Choroid plexus epithelial cell (primary cell): Measurements from ENCODE around the gene ZNF683.

Source experiments
- DNase-seq: peaks from one replicate; pipeline ENCODE4 v3.0.0-alpha.2; 2010; ENCODE audit warnings: low read depth
- H3K4me3 ChIP-seq: 2 replicates; pipeline ENCODE4 v1.5.1; 2011; ENCODE audit warnings: low read depth, mild to moderate bottlenecking, control low read depth, low read length, moderate library complexity
- TF ChIP-seq, protein P1 (sequence below): conservative IDR thresholded peaks from 2 replicates; pipeline ENCODE4 v1.5.1; 2011; ENCODE audit warnings: low read depth, mild to moderate bottlenecking, control low read depth, inconsistent platforms, low read length, moderate library complexity

The ZNF683 gene

DNA sequence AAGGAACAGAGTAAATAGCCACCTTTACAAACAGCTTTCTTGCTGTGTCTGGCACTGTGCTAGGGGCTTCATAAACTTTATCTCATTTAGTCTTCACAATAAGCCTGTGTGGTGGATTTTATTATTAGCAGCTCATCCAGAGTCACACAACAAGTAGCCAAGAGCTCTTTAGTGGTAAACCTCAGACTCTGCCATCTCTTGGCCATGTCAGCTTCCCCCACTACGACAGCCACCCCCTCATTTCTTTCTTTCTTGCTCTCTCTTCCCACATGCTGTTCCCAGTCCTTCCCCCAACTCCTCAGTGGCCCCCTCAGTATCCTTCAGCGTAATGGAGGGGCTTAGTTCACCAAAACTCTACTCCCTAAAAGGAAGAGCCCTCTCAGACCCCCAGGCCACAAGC lies 1.2 kb upstream of the ZNF683 start:
- TF ChIP-seq, protein P1, sequence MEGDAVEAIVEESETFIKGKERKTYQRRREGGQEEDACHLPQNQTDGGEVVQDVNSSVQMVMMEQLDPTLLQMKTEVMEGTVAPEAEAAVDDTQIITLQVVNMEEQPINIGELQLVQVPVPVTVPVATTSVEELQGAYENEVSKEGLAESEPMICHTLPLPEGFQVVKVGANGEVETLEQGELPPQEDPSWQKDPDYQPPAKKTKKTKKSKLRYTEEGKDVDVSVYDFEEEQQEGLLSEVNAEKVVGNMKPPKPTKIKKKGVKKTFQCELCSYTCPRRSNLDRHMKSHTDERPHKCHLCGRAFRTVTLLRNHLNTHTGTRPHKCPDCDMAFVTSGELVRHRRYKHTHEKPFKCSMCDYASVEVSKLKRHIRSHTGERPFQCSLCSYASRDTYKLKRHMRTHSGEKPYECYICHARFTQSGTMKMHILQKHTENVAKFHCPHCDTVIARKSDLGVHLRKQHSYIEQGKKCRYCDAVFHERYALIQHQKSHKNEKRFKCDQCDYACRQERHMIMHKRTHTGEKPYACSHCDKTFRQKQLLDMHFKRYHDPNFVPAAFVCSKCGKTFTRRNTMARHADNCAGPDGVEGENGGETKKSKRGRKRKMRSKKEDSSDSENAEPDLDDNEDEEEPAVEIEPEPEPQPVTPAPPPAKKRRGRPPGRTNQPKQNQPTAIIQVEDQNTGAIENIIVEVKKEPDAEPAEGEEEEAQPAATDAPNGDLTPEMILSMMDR, result no peak
- no peak for DNase-seq
- H3K4me3 ChIP-seq, result no peak overlapping the region

DNA sequence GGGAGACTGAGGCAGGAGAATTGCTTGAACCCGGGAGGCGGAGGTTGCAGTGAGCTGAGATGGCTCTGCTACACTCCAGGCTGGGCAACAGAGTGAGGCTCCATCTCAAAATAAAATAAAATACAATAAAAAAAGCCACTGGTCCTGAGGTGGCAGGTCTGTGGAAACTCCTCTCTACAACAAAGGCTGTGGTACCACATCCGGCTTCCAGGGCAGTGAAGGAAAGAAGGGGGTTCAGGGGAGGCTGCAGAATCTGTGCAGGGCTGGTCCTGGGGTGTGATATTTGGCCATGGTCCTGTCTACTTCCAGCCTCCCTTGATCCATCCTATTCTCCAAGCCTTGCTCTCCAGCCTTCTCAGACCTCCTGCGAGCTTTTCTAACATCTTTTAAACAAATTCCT lies 731 bp upstream of the ZNF683 start:
- no peak for DNase-seq
- no peak overlapping the region for H3K4me3 ChIP-seq
- TF ChIP-seq, protein P1, result no peak

DNA sequence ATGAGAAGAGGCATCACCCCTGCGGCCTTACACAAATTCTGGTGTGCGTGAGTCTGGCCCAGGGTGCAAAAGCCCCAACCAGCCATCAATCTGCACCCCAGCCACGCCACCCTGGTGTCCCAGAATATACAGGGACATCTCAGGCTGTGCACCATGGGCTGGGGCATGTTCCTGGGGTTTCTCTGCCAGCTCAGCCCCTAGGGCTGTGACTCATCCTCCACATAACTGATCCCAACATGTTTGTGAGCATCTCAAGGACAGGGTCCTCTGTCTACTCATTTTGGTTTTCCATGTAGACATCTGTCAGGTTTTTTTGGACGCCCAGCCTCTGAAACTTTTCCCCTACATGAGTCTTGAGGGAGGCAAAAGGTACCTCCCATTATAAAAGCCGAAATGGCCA lies 511 bp downstream of the ZNF683 start:
- DNase-seq, result no peak
- TF ChIP-seq, protein P1, result no peak
- H3K4me3 ChIP-seq, result no peak overlapping the region

DNA sequence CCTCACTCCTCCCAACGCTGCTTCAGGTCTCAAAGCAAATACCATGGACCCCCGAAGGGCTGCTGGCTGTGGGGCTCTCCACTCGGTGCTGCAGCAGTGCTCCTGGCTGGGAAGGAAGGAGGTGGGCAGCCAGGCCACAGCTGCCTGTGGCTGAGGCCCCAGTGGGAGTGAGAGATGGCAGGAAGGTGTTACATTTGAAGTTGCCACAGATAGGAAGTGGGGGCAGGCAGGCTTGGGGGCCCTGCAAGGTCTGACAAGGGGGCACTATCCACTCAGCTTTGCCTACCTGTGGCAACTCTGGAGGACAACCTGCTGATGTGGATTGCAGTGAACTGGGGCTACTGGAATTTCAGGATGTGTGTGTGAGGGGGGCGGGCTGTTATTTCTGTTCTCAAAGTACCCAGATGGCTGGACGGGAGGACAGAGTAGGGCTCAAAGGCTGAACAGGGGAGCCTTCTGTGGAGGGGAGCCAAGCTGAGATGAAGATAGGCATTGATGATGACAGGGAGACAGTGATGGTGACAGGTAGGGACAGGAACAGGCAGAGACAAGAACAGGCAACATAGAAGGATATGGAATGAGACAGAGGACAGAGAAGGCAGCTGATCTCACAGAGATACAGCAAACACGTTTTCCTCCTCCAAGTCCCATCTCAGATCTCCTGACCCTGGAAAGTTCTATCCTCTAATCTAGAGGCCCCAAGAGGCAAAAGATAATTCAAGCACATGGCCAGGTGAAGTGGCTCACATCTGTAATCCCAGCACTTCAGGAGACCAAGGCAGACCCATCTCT lies 1.8 kb downstream of the ZNF683 start:
- DNase-seq, result no peak
- H3K4me3 ChIP-seq, result no peak overlapping the region
- TF ChIP-seq, protein P1, result no peak

DNA sequence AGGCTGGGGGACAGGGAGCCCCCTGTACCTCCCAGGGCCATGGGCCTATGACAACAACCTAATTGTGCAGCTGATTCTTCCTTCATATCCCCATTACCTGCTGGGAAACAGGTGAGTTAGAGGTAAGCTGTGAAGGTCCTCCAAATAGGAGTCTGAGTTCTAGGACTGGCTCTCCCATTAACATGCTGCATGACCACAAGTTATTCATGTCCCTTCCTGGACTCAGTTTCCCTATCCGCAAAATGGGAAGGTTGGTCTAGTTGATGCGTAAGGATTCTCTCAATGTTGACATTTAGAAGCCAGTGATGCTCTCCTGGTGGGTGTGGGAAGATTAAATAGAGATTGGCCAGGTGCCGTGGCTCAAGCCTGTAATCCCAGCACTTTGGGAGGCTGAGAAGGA lies 4.1 kb downstream of the ZNF683 start:
- H3K4me3 ChIP-seq, result no peak overlapping the region
- no peak for DNase-seq
- TF ChIP-seq, protein P1, result no peak

DNA sequence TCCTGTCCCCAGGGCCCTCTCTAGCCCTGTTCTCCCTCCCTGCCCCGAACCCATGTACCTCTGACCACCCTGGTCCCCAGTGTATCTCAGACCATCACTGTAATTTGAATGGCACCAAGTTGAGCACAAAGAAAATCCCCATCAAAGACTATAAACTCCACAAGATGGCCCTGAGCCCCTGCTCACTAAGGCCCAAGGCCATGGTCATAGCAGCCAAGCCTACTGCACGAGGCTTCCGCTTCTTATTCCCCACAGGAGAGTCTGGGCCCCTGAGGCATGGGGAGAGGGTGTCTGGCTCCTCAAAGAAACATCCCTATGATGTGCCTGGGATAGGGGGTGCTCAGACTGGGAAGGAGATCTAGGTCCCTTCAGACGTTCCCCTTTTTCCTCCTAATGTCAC lies 4.5 kb downstream of the ZNF683 start:
- no peak for DNase-seq
- TF ChIP-seq, protein P1, result no peak
- no peak overlapping the region for H3K4me3 ChIP-seq

DNA sequence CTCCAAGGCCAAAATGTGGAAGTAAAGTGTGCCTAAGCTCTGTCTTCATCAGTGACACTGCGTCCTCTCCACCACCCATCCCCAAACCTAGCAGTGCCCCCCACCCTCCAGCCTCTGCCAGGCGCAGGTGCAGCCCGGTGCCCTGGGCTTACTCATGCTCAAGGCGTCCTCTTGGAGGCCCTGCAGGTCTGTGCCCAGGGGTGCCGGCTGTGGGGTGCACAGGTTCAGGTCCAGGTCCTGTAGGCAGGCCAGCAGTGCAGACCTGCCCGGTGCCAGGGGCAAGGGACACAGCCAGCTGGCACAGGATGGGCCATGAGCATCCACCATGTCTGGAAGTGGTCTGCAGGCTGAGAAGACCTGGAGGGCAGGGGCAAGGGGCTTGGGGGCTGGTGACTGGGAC lies 5.1 kb downstream of the ZNF683 start:
- H3K4me3 ChIP-seq, result no peak overlapping the region
- TF ChIP-seq, protein P1, result no peak
- DNase-seq, result no peak
